Measurements from ENCODE around the gene PIAS1. TPM values are rescaled to one million over a fixed set of nuclear protein-coding genes. Genes with fewer than 3 reads are reported as not detected.

The PIAS1 gene
- total and polyA plus RNA-seq, 2 donors (not counting 1 experiment from before 2014, with no cell fraction given): 28.8 to 87.3 TPM

GRCh38 chr15:68085052-68085451 is 30.9 kb downstream of the PIAS1 start:
- H3K4me1 ChIP-seq (ENCODE audit: control insufficient read depth in 2 of 2, insufficient read depth in 2 of 2, low read length in 2 of 2): peaks cover 9 to 24% of the 10 kb centered on the region in 2 donors
- intact Hi-C loops (cut with micrococcal nuclease): no loop called here
- peaks cover 4 to 10% of the 10 kb centered on the region in 2 experiments for H3K36me3 ChIP-seq (replicated peaks in 1 of 2; ENCODE audit: control extremely low read depth in 1 of 2, control insufficient read depth in 1 of 2, extremely low read depth in 1 of 2, insufficient read depth in 2 of 2, low read length in 1 of 2)
- H4K20me1 ChIP-seq (ENCODE audit: control insufficient read depth, insufficient read depth, low read length, poor library complexity, severe bottlenecking): peaks cover 85% of the 10 kb centered on the region
- Mint-ChIP-seq H3K4me1 (peaks cover 48% of the 10 kb centered on the region), H3K4me3 (no peak overlapping the region), H3K27ac (no peak overlapping the region), H3K9me3 (ENCODE audit: insufficient read depth) (no peaks in the 10 kb centered on the region), H3K27me3 (no peaks in the 10 kb centered on the region)
- ATAC-seq (ENCODE audit: low read depth) (no peak), DNase-seq (no peak)
- H3K27me3 ChIP-seq (replicated peaks in 1 of 4; ENCODE audit: control extremely low read depth in 1 of 4, control insufficient read depth in 3 of 4, insufficient read depth in 4 of 4, low read length in 3 of 4): no peaks in the 10 kb centered on the region
- peak overlapping the region in 1 of 2 donors; percentile 12 for H3K27ac ChIP-seq (ENCODE audit: low read length in 2 of 2)
- peaks cover 90% of the 10 kb centered on the region for H3K79me2 ChIP-seq (ENCODE audit: control insufficient read depth, insufficient read depth, low read length)
- TF ChIP-seq CTCF (IDR thresholded peaks at IDR 0.05) (no peak), EZH2 (IDR thresholded peaks at IDR 0.05; ENCODE audit: borderline replicate concordance, insufficient read depth, low read depth, low read length, poor library complexity, severe bottlenecking) (no peak)
- H2AFZ ChIP-seq (ENCODE audit: insufficient read depth, low read depth, low read length, poor library complexity, severe bottlenecking): no peak overlapping the region
- no peak overlapping the region for H3K4me3 ChIP-seq (ENCODE audit: control extremely low read depth in 1 of 5, extremely low read depth in 1 of 5, insufficient read depth in 1 of 5, low read depth in 2 of 5, low read length in 4 of 5)
- H3K9ac ChIP-seq (ENCODE audit: low read length): no peak overlapping the region
- no peak overlapping the region for H3K4me2 ChIP-seq (replicated peaks; ENCODE audit: low read depth, low read length, poor library complexity, severe bottlenecking)
- POLR2A ChIA-PET: no interaction called here
- CTCF ChIA-PET: no interaction called here
- no peaks in the 10 kb centered on the region for H3K9me3 ChIP-seq (ENCODE audit: control extremely low read depth in 1 of 3, control insufficient read depth in 2 of 3, insufficient read depth in 1 of 3, low read length in 2 of 3)
- WGBS (ENCODE audit: insufficient coverage): 100% methylated on average over 1 of the region's 1 CpG

- no peak overlapping the region for H3K27ac Mint-ChIP-seq
Observed at GRCh38 chr15:68091743-68092142, 37.6 kb downstream of the PIAS1 start.

More at GRCh38 chr15:68091743-68092142, 37.6 kb downstream of the PIAS1 start:
- Histone ChIP-seq H3K4me2 (replicated peaks; ENCODE audit: low read depth, low read length, poor library complexity, severe bottlenecking) (no peak overlapping the region), H2AFZ (ENCODE audit: insufficient read depth, low read depth, low read length, poor library complexity, severe bottlenecking) (no peak overlapping the region), H3K79me2 (ENCODE audit: control insufficient read depth, insufficient read depth, low read length) (peaks cover 84% of the 10 kb centered on the region), H4K20me1 (ENCODE audit: control insufficient read depth, insufficient read depth, low read length, poor library complexity, severe bottlenecking) (peaks cover 58% of the 10 kb centered on the region), H3K4me3 (ENCODE audit: control extremely low read depth in 1 of 5, extremely low read depth in 1 of 5, insufficient read depth in 1 of 5, low read depth in 2 of 5, low read length in 4 of 5) (no peak overlapping the region), H3K9me3 (ENCODE audit: control extremely low read depth in 1 of 3, control insufficient read depth in 2 of 3, insufficient read depth in 1 of 3, low read length in 2 of 3) (peaks cover 2 to 9% (median 9%) of the 10 kb centered on the region in 3 donors), H3K4me1 (ENCODE audit: control insufficient read depth in 2 of 2, insufficient read depth in 2 of 2, low read length in 2 of 2) (no peaks in the 10 kb centered on the region), H3K27ac (ENCODE audit: low read length in 2 of 2) (no peak overlapping the region), H3K9ac (ENCODE audit: low read length) (no peak overlapping the region), H3K36me3 (replicated peaks in 1 of 2; ENCODE audit: control extremely low read depth in 1 of 2, control insufficient read depth in 1 of 2, extremely low read depth in 1 of 2, insufficient read depth in 2 of 2, low read length in 1 of 2) (peaks cover 7% of the 10 kb centered on the region in 2 experiments), H3K27me3 (replicated peaks in 1 of 4; ENCODE audit: control extremely low read depth in 1 of 4, control insufficient read depth in 3 of 4, insufficient read depth in 4 of 4, low read length in 3 of 4) (no peaks in the 10 kb centered on the region)
- H3K4me1 Mint-ChIP-seq: peaks cover 12% of the 10 kb centered on the region
- no peak overlapping the region for H3K4me3 Mint-ChIP-seq
- DNase-seq (no peak), ATAC-seq (ENCODE audit: low read depth) (no peak)
- no peaks in the 10 kb centered on the region for H3K27me3 Mint-ChIP-seq
- intact Hi-C loops (cut with micrococcal nuclease): no loop called here
- no CpG with 5 or more reads among the region's 3 CpGs for WGBS (ENCODE audit: insufficient coverage)
- H3K9me3 Mint-ChIP-seq (ENCODE audit: insufficient read depth): peaks cover 2% of the 10 kb centered on the region
- no peak for TF ChIP-seq EZH2 (IDR thresholded peaks at IDR 0.05; ENCODE audit: borderline replicate concordance, insufficient read depth, low read depth, low read length, poor library complexity, severe bottlenecking)
- no peak for TF ChIP-seq CTCF (IDR thresholded peaks at IDR 0.05)
- ChIA-PET CTCF (no interaction called here), POLR2A (no interaction called here)
